NCI-H2107 treated with DMSO at 0.1 percent for 48 hours (cell line): ENCODE results near the gene USP2.

Source experiments
- DNase-seq: peaks from one replicate; lab custom pipeline; 2025; ENCODE audit not compliant: unreplicated experiment; lab: John Stamatoyannopoulos, UW

The USP2 gene

GRCh38 chr11:119363851-119364590, 17.5 kb downstream of the USP2 start:
- DNase-seq = no peak

GRCh38 chr11:119363081-119363850, 18.2 kb downstream of the USP2 start:
- no peak for DNase-seq

GRCh38 chr11:119362741-119363080, 18.8 kb downstream of the USP2 start:
- no peak for DNase-seq

GRCh38 chr11:119361941-119362725, 19.4 kb downstream of the USP2 start:
- no peak for DNase-seq

GRCh38 chr11:119361056-119361787, 20.3 kb downstream of the USP2 start:
- peak; percentile 79 for DNase-seq

- DNase-seq = no peak
Observed at GRCh38 chr11:119359365-119360214, 21.9 kb downstream of the USP2 start.

GRCh38 chr11:119357074-119357473, 24.4 kb downstream of the USP2 start:
- DNase-seq = no peak

GRCh38 chr11:119356349-119357031, 25.0 kb downstream of the USP2 start:
- DNase-seq = peak; percentile 56

- DNase-seq = no peak
Observed at GRCh38 chr11:119355091-119355843, 26.2 kb downstream of the USP2 start.

- peak; percentile 71 for DNase-seq
Observed at GRCh38 chr11:119352857-119353260, 28.6 kb downstream of the USP2 start.

GRCh38 chr11:119351232-119351631, 30.3 kb downstream of the USP2 start:
- DNase-seq = no peak

- no peak for DNase-seq
Observed at GRCh38 chr11:119350302-119350701, 31.2 kb downstream of the USP2 start.

- DNase-seq = no peak
Observed at GRCh38 chr11:119347940-119348605, 33.4 kb downstream of the USP2 start.

GRCh38 chr11:119347242-119347641, 34.2 kb downstream of the USP2 start:
- no peak for DNase-seq

- no peak for DNase-seq
Observed at GRCh38 chr11:119346605-119347004, 34.9 kb downstream of the USP2 start, which contains the start of gene MFRP. TSS of gene MFRP (minus strand) at chr11:119346705. CDS start at chr11:119346513, 192 bp downstream.

GRCh38 chr11:119345685-119346084, 35.8 kb downstream of the USP2 start:
- DNase-seq = no peak

- DNase-seq = no peak
Observed at GRCh38 chr11:119344291-119345010, 37.0 kb downstream of the USP2 start.

- no peak for DNase-seq
Observed at GRCh38 chr11:119343726-119344125, 37.8 kb downstream of the USP2 start.
